Urothelium cell line (cell line): ENCODE results near the gene ACTL10.

Experiments
- DNase-seq: peaks from one replicate; pipeline ENCODE4 v3.0.0; 2011; ENCODE audit warnings: low spot score, mixed read lengths
- FAIRE-seq: peaks from 2 replicates; lab custom pipeline; 2011; peaks lifted over from hg19 to GRCh38; lab: Jason Lieb, UNC

The ACTL10 gene

DNA sequence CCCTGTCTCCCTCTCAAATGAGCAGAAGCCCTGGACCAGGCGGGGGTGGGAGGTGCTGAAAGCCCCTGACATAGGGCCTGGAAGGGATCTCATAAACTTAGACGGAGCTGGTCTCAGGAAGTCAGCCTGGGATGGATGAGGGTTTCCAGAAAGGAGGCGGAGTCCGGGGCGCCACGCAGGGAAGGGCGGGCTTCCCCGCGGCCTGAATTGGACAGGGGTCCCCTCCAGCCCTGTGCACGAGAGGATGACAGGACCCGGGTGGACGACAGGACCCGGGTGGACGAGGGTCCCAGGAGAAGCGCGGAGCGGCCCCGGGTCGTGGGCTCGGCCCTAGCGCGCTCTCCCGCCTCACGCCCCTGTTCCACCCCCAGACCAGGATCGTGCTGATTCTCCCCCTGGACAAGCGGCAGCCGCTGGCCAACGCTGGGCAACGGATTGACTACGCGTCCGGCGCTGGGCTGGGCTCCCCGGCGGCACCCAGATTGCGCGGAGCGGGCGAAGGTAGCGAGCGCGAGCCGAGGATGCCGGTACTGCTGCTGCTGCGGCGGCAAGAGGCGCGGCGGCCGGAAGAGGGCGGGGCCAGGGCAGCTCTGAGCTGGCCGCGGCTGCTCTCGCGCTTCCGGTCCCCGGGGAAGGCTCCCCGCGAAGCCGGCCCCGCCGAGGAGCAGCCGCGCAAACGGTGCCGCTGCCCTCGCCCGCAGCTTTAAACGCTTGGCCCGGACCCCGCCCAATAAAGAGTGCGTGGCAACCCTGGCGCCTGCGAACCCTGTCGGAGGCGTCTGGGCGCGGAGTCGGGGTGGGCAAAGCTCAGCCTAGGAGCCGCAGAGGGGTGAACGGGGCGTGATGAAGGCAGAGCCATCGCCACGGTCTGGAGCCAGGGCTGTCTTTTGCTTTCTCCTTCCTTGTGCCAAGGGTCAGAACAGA, 3.3 kb upstream of the ACTL10 start:
- FAIRE-seq (no peak), DNase-seq (peak; percentile 96)

DNA sequence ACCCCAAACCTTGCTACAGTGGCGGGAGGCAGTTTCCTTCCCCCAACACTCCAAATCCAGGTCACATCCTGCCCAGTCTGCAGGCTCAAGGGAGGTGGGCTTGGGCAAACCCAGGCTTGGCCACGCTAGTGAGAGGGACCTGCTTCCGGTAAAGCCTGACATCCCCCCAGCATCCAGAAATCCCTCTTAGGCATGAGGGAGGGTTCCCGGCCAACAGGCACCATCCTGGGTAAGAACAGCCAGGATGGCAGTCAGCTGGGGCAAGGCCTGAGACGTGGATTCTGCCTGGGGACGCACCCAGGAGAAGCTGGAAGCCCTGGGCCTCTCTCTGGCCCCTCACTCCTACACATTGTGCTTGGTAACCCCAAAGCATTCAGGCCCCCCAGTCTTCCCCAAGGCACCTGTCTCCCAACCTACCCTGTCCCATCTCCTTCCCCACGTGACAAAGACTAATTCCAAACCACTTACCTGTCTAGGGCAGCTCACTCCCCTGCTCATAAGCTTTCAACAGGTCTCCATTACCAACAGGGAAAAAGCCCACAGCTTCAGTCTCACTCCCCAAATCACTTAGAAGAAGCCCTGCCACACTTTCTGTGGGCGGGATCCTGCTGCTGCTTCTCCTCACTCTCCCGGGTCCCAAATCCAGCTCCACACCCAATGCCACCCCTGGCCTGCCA, 2.5 kb upstream of the ACTL10 start:
- FAIRE-seq: peak; percentile 55
- no peak for DNase-seq

DNA sequence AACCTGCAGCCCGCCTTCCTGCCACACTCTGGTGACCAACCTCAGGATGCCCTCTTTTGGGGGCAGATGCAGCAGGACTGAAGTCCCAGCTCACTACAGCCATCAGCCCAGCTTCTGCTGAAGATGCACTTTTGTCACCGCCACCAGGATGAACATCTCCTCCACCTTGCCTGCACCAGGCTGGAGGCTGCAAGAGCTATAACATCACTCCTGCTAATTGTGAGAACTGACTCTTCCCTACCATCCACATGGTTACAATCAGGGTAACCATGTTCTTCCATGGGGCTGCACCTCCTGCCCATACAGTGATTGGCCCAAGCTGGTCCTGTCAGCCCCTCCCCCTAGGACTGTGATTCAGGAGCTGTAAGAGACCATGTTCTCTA, 2.0 kb upstream of the ACTL10 start:
- DNase-seq (no peak), FAIRE-seq (no peak)

DNA sequence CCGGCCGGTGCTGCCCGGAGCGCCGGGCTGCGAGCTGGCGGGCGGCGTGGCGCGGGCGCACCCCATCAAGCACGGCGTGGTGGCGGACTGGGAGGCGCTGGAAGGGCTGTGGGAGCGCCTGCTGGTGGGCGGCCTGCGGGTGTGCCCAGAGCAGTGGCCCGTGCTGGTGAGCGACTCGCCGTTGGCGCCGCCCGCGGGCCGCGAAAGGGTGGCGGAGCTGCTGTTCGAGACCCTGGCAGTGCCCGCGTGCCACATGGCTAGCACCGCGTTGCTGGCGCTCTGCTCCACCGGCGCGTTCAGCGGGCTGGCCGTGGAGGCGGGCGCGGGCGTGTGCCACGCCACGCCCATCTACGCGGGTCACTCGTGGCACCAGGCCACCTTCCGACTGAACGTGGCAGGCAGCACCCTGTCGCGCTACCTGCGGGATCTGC, 517 bp downstream of the ACTL10 start:
- no peak for DNase-seq
- FAIRE-seq: no peak

DNA sequence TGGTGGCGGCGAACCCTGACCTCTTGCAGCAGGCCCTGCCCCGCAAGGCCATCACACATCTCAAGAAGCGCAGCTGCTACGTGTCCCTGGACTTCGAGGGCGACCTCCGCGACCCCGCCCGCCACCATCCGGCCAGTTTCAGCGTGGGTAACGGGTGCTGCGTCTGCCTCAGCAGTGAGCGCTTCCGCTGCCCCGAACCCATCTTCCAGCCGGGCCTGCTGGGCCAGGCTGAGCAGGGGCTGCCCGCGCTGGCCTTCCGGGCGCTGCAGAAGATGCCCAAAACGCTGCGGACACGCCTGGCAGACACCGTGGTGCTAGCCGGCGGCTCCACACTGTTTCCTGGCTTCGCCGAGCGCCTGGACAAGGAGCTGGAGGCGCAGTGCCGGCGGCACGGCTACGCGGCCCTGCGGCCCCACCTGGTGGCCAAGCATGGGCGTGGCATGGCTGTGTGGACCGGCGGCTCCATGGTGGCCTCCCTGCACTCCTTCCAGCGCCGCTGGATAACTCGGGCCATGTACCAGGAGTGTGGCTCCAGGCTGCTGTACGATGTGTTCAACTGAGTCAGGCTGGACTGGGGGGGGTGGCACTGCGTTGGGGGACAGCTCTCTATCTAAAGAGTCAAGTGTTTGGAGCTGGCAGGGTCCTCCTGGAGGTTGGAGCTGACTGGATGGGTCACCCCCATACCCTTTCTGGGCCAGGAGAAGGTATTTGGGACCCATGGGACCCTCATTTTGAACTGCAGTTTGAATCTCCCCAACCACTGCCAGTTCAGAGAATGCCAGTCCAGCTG, 1.1 kb downstream of the ACTL10 start:
- FAIRE-seq (no peak), DNase-seq (peak; percentile 53)

DNA sequence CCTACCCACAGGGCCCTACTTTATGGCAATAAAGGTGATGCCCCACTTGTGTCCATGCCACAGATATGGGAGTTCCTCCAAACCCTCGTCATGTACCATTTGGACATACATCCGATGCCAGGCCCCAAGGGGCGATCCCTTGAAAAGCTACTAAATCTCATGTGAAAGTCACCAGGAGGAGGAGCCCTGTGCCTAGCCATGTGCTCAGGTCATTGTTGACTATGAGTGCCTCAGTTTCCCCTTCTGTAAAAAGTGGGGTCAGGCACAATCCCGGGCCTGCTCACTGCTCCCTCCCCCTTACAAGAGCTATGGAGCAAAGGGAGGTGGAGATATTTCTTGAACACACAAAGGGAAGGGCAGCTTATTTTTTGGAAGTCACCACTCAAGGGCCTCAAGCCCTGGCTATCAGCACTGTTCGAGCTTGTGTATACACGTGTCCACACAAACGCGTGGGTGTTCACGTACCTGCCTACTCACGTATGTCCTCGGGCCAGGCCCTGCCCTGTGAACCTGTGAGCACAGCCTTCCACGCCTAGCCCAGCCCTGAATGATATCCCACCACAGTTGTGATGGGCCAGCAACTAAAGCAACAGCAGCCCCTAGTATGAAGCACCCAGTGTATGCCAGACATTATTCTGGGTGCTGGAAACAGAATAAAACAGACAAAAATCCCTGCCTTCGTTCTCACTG, 1.9 kb downstream of the ACTL10 start:
- no peak for DNase-seq
- FAIRE-seq: no peak

DNA sequence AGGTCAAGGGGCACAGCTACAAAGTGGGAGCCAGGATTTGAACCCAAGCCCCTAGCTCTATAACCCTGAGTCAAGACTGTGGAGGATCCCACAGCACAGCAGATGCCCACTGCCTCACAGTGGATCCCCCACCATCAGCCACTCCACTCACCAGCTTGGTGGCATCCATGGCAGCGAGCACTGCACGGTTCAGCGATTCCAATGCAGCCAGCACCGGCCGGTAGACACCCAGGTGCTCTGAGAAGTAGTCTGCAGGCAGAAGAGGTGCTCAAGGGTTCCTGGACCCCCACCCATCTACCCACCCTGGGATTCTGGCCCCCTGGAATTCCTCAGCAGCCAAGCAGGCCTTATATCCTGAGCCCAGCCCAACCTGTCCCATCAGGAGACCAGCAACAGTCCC, 2.5 kb downstream of the ACTL10 start:
- FAIRE-seq (no peak), DNase-seq (no peak)

DNA sequence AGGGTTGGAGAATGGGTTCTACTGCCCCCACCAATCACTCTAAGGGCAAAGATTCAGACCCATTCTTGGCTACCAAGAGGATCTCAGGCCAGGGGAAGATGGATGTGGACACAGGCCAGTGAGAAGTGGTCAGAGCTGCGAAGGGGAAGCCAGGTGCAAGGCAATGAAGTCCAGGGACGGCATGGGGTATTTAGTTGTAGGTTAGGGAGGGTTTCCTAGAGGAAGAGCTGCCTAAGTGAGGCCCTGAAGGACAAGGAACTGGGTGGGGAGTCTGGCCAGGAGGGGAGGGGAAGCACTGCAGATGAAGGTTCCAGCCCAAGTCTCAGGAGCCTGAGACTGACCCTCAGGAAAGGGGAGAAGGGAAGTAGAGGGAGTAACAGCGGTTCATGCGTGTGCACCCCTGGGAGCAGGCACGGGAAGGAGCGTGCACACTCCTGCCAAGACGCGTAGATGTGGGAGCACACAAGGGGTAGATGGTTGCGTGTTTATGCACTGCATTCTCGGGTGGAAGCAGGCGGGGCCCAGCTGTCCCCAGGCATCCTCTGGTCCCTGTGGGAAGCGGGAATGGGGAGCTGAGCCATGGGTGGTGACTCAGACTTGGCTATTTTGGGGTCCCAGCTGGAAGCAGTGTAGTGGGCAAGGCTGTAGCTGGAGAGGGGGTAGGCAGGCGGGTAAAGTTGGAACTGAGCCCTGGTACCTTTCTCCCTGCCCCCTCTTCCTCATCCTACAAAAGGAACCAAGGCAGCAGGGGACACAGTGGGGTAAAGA, 3.3 kb downstream of the ACTL10 start:
- DNase-seq (no peak), FAIRE-seq (no peak)

DNA sequence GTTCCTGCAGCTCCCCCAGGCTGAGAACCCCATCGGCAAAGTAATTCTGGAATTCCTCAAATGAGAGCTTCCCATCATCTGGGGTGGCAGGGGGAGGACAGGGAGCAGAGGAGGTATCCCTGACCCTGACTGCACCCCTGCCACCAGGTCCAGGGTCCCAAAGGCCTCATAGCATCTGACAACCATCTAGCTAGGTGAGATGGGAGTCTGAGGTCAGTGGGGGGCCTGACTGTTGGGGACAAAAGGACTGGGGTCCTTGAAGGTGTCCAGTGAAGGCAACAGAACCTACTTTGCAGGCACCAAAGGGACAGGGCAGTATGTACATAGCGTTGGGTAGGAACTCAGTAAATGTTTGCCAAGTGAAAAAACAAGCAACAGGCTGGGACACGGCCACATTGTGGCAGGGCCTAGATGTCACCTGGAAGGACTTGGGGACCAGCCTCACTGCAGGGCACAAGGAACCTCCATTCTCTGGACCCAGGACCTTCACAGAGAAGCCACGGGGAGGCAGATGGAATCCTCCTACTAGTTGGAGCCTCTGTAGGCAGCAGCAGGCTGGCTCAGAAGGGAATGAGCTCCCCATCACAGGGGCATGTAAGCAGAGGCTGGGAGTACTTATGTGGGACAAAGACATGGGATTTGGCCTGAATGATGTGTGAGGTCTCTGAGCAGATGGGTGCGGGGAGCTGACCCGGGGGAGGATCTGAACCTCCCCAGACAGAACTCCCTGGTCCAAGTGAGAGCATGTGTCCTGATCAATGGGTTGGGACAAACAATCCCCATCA, 4.2 kb downstream of the ACTL10 start:
- no peak for DNase-seq
- FAIRE-seq: no peak

DNA sequence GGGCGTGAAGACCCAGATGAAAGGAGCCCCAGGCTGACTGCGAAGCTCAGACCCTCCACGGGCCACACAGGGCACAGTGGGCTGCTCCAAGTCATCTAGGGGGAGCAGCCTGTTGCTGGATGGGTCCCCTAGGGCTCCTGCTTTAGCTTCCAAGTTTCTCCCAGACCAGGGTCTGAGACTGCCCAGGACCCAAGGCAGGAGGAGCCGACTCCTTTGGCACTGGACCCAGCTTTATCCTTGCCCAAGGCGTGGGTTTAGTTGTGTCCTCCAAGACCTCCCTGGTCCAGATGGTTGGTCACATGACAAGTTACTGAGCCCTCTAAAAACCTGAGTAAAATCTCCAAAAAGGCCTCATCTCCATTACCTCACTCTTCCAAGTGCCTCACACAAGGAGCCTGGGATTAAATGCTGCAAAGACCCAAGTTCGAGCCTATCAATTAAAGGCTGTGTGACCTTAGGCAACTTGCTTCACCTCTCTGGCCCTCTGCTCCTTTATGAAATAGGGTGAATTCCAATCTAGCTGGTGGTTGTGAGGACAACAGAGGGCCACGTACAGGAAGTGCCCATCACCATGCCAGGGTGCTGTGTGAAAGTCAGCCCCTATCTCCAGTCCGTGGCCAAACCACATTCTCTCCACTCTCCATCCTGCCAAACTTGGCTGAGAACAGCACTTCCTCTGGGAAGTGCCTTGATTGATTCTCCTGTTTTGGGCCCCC, 5.0 kb downstream of the ACTL10 start:
- no peak for DNase-seq
- no peak for FAIRE-seq

DNA sequence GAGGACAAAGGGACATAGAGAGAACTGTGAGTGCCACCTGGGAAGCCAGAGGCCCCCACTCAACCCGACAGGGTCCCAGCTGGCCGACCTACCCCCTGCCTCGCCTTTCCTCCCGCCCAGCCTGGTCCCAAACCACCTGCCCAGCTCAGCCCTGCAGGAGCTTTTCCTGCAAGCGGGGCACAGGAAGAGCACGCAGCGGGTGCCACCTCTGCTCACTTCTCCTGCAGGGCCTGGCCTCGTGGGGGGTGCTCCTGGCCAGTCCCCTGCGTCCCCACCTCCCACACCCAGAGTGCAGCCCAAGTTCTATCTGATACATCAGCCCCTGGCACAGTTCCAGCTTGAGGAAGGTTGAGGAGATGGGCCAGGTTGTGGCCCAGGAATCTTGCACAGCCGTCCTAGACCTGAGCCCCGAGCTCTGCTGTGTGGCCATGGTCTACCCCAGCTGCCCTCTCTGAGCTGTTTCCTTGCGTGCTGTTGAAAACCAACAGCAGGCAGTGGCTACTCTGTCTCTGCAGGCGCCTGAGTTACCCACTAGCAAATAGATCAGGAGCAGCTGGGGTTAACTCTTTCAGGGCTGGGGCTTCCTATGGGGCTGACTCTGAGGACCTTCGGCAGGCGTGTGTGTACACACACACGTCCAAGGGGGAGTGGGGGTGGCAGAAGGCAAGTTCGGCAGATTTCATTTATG, 5.8 kb downstream of the ACTL10 start:
- FAIRE-seq (no peak), DNase-seq (no peak)

DNA sequence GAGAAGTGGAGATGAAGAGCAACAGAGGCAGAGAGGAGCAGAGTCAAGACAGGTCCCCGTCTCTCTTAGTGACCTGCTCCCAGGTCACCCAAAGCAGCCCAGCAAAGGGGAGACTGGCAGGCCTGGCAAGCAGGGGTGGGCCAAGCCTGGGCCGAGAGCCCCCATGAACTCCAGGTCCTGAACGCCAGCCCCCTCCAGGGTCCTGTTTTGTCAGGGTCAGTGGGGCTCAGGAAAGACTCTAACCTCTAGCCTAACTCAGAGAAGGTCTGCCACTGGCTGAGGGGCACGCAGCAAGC, 6.3 kb downstream of the ACTL10 start:
- FAIRE-seq: no peak

DNA sequence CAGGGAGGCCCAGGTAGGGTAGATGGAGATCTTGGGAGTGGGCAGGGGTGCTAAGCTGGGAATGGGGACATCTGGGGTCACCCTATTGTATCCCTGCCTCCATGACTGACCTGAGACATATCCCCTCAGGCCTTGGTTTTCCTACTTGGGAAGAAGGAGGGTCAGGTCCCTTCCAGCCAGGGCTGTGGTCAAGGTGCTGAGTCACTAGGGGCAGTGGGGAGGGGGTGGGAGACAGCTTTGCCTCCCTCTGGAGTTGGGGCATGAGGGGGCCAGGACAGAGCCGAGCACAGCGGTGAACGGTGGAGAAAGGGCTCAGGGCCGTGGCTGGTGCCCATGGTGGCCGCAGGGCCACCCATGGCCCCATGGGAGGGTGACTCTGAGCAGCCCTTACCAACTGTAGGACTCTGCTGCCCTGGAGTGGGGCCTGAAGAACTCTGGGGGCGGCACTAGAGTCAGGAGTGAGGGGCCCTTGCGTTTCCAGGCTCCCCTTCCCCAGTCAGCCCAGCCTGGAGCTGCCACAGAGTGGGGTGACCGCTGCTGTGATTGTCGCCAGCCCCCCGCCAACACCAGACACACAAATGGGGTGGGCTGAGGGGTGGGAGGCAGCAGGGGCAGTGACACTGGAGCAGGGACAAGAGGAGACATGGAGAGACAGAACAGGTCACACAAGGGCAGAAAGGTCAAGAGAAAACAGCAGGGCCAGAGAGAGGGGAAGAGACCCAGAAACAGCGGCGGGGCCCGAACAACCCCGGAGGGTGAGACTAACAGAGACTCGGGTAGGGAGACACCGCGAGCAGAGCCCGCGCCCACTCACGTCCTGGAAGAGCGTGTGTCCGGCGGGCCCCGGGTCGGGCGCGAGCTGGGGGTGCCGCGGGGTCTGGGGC, 6.9 kb downstream of the ACTL10 start:
- FAIRE-seq: no peak
- DNase-seq: no peak

More for the DNA sequence above, 6.3 kb downstream of the ACTL10 start:
- DNase-seq: no peak

DNA sequence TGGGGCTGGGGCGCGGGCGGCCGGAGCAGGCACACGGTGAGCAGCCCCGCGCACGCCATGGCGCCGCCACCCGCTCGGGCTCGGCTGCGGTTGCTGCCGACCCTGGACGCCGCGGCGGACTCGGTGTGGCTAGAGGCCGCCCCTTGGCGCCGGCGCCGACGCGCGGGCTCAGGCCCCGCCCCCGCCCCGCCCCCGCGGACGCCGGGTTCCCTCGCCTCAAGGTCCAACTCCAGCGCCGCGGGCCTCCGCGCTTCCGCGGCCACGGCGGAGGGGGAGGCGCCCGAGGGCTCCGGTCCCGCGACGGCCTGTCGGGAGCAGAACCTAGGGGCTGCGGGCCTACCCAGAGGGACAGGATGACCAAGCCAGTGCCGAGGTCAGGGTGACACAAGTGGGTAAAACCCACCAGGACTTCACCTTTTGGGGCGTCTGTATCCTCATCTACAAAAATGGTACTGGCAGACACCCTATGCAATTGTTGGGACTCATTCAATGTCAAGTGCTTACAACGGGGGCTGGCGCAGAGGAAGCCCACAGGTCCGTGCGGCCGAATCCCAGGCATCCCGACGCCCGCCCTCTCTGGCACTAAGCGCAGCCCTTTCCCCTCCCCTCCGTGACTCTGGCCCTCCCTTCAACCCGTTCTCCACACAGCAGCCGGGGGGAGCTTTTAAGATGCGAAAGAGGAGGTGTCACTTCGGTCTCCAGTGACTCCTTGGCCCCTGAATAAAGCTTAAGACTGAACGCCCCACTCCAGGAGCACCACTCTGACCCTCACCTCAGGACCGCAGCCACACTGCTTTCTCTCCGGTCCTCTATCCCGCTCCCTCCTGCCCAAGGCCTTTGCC, 7.8 kb downstream of the ACTL10 start, which contains the start of gene NECAB3:
Gene NECAB3, minus strand, starts transcription at position 135 of the 842 bp plus-strand sequence. Its CDS starts 76 bp downstream, at position 59.
- FAIRE-seq: peak; percentile 23
- peak; percentile 96 for DNase-seq

DNA sequence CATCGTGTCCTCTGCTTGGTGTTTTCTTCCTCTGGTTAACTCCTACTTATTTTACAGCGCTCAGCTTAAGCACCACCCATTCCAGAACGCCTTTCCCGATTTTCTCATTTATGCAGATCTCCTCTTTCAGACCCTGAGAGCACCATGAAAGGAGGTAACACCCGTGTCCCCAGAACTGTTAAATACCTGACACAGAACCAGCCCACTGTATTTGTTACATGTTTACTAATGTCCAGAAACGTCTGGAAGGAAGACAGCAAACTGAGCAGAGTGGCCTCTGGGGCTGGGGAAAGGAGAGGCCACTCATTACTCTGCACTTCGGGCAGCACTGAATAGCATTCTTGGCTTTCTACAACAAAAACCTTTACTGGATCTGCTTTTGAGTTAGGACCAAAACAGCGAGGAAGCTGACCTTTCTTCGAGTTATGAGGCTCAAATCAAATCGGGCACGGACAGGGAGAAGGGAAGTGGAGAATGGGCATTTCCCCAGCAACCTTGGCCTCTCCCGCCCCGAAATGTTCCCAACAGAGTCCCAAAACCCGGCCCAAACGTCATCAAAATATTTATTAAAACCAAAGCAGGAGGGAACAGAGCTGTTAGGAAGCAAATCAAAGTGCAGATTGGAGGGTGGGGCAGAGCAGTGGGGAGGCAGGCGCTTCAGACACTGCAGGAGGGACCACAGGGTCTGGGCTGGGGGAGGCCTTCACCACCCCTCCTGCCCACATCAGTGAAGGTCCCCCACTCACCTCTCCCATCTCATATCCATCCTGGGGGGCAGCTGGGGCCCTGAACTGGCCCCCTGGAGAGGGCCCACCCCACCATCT, 8.6 kb downstream of the ACTL10 start:
- FAIRE-seq: no peak
- no peak for DNase-seq
